ENCODE results near the gene SH2D4B. TPM values are rescaled to one million over a fixed set of nuclear protein-coding genes. Genes with fewer than 3 reads are reported as not detected.

Gene SH2D4B
- total RNA-seq, 2 experiments from 2014 or later: 0.03 TPM; not detected in 1

DNA sequence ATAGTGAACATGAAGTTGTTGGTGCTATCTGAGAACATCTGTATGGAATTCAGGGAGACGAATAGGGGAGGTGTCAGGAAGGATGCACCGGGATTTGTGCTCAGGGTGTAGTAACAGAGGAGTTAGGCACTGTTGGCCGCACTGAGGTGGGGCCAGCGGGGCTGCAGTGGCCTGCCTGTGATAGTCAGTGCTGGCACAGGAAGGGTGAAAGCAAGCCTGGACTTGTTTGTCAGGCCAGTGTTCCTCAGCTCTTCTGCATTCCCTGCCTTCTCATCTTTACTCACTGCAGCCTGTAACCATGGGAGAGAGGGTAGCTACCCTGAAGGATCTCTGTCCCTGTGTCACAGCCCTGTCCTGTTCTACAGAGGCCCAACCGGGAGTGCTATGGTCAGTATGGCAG lies 81.3 kb downstream of the SH2D4B start:
- no peak for DNase-seq (ENCODE audit: low spot score)
- CTCF ChIA-PET (ENCODE audit: unreplicated experiment): no interaction called here
- Histone ChIP-seq H2AFZ (ENCODE audit: low read length) (no peak overlapping the region), H3K4me1 (ENCODE audit: insufficient read depth, low read length, poor library complexity, severe bottlenecking) (no peaks in the 10 kb centered on the region), H3K9me3 (ENCODE audit: low read length) (no peaks in the 10 kb centered on the region), H3K4me2 (ENCODE audit: low read length) (no peak overlapping the region), H3K36me3 (ENCODE audit: insufficient read depth, low read length) (no peaks in the 10 kb centered on the region), H4K20me1 (ENCODE audit: insufficient read depth, low read length) (no peaks in the 10 kb centered on the region), H3K9me2 (ENCODE audit: insufficient read depth, low read length) (no peaks in the 10 kb centered on the region), H3K79me2 (ENCODE audit: insufficient read depth, low read depth, low read length) (no peaks in the 10 kb centered on the region), H3K27ac (ENCODE audit: low read depth, low read length, poor library complexity, severe bottlenecking) (no peak overlapping the region), H3K4me3 (ENCODE audit: low read depth, low read length, poor library complexity, severe bottlenecking) (no peak overlapping the region)
- TF ChIP-seq EZH2phosphoT487 (IDR thresholded peaks at IDR 0.05; ENCODE audit: borderline replicate concordance, low read depth, low read length): no peak
- TF ChIP-seq, protein P1, sequence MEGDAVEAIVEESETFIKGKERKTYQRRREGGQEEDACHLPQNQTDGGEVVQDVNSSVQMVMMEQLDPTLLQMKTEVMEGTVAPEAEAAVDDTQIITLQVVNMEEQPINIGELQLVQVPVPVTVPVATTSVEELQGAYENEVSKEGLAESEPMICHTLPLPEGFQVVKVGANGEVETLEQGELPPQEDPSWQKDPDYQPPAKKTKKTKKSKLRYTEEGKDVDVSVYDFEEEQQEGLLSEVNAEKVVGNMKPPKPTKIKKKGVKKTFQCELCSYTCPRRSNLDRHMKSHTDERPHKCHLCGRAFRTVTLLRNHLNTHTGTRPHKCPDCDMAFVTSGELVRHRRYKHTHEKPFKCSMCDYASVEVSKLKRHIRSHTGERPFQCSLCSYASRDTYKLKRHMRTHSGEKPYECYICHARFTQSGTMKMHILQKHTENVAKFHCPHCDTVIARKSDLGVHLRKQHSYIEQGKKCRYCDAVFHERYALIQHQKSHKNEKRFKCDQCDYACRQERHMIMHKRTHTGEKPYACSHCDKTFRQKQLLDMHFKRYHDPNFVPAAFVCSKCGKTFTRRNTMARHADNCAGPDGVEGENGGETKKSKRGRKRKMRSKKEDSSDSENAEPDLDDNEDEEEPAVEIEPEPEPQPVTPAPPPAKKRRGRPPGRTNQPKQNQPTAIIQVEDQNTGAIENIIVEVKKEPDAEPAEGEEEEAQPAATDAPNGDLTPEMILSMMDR (conservative IDR thresholded peaks at IDR 0.05; ENCODE audit: low read length): no peak
- POLR2A ChIA-PET: interaction anchor here (1.0 kb wide), 1 partner anchor 11 kb away, joined by 3 read pairs; no protein-coding TSS in a partner anchor
- intact Hi-C loops (cut with micrococcal nuclease; ENCODE audit: unreplicated experiment): no loop called here
- BruUV-seq (replicated peaks): no TSS peak

DNA sequence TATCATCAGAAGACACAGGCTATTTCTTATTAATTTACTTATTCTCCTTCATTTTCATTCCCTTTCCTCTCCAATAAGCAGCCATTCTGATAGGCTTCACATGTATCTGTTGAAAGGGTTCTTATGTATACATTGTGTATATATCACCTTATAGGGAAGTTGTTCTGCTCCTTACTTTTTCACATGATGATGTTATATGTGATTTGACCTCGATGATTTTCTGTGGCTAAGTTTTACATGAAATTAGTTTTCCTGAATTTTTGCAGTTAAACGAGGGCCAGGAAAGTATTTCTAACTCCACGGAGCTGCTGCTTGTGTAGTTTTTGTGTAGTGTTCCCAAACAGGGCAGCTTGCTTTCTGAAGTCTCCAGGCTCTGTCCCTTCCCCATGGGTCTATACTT lies 84.5 kb downstream of the SH2D4B start:
- Histone ChIP-seq H2AFZ (ENCODE audit: low read length) (no peak overlapping the region), H3K4me3 (ENCODE audit: low read depth, low read length, poor library complexity, severe bottlenecking) (no peak overlapping the region), H3K4me1 (ENCODE audit: insufficient read depth, low read length, poor library complexity, severe bottlenecking) (no peaks in the 10 kb centered on the region), H3K9me3 (ENCODE audit: low read length) (no peaks in the 10 kb centered on the region), H3K79me2 (ENCODE audit: insufficient read depth, low read depth, low read length) (no peaks in the 10 kb centered on the region), H3K9me2 (ENCODE audit: insufficient read depth, low read length) (no peaks in the 10 kb centered on the region), H3K36me3 (ENCODE audit: insufficient read depth, low read length) (no peaks in the 10 kb centered on the region), H3K27ac (ENCODE audit: low read depth, low read length, poor library complexity, severe bottlenecking) (no peak overlapping the region), H3K4me2 (ENCODE audit: low read length) (no peak overlapping the region), H4K20me1 (ENCODE audit: insufficient read depth, low read length) (no peaks in the 10 kb centered on the region)
- BruUV-seq (replicated peaks): no TSS peak
- TF ChIP-seq EZH2phosphoT487 (IDR thresholded peaks at IDR 0.05; ENCODE audit: borderline replicate concordance, low read depth, low read length): no peak
- TF ChIP-seq, protein P1 (conservative IDR thresholded peaks at IDR 0.05; ENCODE audit: low read length): no peak
- intact Hi-C loops (cut with micrococcal nuclease; ENCODE audit: unreplicated experiment): no loop called here
- POLR2A ChIA-PET: no interaction called here
- no peak for DNase-seq (ENCODE audit: low spot score)
- CTCF ChIA-PET (ENCODE audit: unreplicated experiment): no interaction called here

DNA sequence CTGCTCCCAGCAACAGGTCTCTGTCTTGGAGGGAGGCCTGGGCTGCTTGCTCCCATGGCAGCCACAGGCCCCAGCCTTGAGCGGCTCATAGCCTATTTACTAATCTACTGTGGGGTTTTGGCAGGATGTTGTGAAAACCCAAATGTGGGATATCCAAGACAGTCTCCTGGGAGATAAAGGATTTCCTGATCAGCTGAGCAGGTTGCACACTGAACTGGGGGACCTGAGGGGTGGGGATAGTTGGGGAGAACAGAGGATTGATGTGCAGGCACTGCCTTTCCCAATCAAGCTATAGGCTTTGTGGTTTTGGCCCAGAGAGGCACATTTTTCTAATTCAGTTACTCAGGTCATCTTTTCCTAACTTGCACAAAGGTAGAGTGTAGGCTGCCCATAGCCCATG lies 92.6 kb downstream of the SH2D4B start:
- no peak for DNase-seq (ENCODE audit: low spot score)
- Histone ChIP-seq H3K4me3 (ENCODE audit: low read depth, low read length, poor library complexity, severe bottlenecking) (no peak overlapping the region), H4K20me1 (ENCODE audit: insufficient read depth, low read length) (no peaks in the 10 kb centered on the region), H3K9me2 (ENCODE audit: insufficient read depth, low read length) (no peaks in the 10 kb centered on the region), H2AFZ (ENCODE audit: low read length) (no peak overlapping the region), H3K9me3 (ENCODE audit: low read length) (no peaks in the 10 kb centered on the region), H3K4me2 (ENCODE audit: low read length) (no peak overlapping the region), H3K27ac (ENCODE audit: low read depth, low read length, poor library complexity, severe bottlenecking) (no peak overlapping the region), H3K36me3 (ENCODE audit: insufficient read depth, low read length) (no peaks in the 10 kb centered on the region), H3K4me1 (ENCODE audit: insufficient read depth, low read length, poor library complexity, severe bottlenecking) (no peaks in the 10 kb centered on the region), H3K79me2 (ENCODE audit: insufficient read depth, low read depth, low read length) (no peaks in the 10 kb centered on the region)
- POLR2A ChIA-PET: interaction anchor here (1.0 kb wide), 1 partner anchor 12 kb away, joined by 3 read pairs; no protein-coding TSS in a partner anchor
- CTCF ChIA-PET (ENCODE audit: unreplicated experiment): no interaction called here
- intact Hi-C loops (cut with micrococcal nuclease; ENCODE audit: unreplicated experiment): no loop called here
- BruUV-seq (replicated peaks): no TSS peak
- TF ChIP-seq EZH2phosphoT487 (IDR thresholded peaks at IDR 0.05; ENCODE audit: borderline replicate concordance, low read depth, low read length): no peak
- TF ChIP-seq, protein P1 (conservative IDR thresholded peaks at IDR 0.05; ENCODE audit: low read length): no peak

Data from OCI-LY7 (cell line).